Renal cortical epithelial cell (primary cell): ENCODE data around the gene NUCB1. TPM values are rescaled to one million over a fixed set of nuclear protein-coding genes. Genes with fewer than 3 reads are reported as not detected.
"Not testable (repeated sequence)": the region's sequence is repeated elsewhere in the genome, so short reads cannot be mapped to it uniquely, and the experiment has no call there.

Source experiments
- DNase-seq: peaks from one replicate; pipeline ENCODE4 v3.0.0-alpha.2; 2011; ENCODE audit warnings: low read depth
- total RNA-seq: library from RNA; depleted of rRNA; stranded (reverse); fragments of >200 nt; gene quantifications from 2 replicates; pipeline ENCODE4 v1.2.3, GENCODE V29; 2014

NUCB1 gene
- 100 and 287 TPM in 2 replicates for total RNA-seq

DNA sequence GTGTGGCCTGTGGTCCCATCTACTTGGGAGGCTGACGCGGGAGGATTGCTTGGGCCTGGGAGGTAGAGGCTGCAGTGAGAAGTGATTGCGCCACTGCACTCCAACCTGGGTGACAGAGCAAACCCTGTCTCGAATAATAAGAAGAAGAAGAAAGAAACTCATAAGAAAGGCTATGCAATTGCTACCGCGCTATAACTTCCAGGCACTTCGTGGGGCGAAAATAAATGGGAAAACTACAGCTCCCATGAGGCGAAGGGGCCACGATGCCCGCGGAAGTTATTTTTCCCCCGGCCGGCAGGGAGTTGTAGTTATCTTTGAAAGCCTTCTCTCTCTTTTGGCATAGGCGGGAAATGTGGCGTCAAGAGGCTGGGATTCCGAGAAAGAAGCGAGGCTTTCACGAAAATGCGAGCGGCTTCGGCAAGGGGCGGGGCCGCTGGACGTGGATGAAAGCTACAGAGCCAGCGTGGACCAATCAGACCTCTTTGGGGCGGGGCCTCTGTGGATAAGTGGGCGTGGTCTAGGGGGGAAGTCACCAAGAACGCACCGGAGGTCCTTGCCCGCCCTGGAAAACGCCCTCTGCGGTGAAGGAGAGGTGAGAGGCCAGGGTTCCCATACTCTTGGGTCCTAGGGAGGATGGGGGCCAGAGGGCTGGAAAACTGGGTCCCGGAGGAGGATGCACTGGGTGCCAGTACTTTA lies at the start of gene NUCB1:
Gene NUCB1 (plus strand): TSS at position 532 of the 696 bp plus-strand sequence. CDS start 485 bp downstream, outside the sequence.
- peak; percentile 95 for DNase-seq

DNA sequence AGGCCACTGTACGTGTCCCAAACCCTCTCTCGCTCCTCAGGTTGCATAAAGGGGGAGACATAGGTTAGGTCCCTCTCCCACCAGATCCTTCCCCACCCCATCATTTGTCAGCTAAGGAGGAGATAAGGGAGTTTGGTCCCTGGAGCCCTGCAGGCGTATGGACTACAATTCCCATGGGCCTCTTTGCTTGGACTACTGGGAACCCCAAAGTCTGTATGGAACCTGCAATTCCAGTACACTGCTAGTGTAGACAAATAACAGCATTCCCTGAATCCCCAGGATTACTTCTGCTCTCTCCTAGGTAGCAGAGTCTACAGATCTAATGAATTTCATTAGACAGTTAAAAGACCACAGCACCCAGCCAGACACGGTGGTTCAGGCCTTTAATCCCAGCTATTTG lies 47.8 kb upstream of the NUCB1 start:
- DNase-seq = no peak

DNA sequence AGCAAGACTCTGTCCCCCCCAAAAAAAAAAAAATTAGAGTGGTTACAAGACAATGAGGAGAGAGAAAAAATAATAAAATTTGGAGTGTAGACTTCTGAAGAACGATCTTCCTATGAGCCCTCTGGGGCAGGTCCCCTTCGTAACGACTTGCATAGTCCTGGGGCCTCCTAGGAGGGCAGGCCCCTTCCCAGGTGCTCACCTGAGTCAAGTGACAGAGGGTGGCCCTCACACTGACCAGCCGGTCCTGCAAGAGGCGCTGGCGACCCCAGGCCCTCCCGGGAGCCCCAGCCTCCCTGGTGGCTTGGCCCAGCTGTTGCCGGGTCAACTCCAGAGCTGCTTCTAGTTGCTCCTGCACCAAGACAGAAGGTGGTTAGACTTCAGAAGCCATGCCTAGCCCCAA lies 46.6 kb upstream of the NUCB1 start:
- DNase-seq = no peak

DNA sequence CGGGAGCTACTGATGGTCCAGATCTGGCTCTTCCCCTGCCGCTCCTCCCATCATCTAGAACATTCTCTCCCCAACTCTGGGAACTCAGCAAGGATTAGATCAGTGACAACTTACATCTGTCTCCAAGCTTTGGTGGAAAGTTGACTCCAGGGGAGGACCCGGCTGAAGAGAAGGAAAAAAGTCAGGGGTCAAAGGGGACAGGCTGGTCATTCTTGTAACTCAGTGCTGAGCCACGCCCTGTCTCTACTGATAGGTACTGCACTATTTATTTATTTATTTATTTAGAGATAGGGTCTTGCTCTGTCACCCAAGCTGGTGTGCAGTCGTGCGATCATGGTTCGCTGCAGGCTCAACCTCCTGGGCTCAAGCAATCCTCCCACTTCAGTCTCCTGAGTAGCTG lies 46.0 kb upstream of the NUCB1 start:
- no peak for DNase-seq

DNA sequence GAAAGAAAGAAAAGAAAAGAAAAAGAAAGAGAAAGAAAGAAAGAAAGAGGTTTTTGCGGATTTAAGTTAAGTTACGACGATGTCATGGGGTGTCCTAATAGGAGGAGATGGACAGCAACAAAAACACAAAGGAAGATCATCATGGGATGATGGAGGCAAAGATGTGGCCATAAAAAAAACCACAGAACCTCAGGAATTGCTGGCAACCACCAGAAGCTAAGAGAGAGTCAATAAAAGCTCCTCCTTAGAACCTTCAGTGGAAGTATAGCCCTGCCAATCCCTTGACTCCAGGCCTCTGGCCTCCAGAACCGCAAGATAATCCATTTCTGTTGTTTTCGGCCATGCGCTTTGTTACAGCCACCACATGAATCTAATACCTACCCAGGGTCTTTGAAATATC lies 43.2 kb upstream of the NUCB1 start:
- no peak for DNase-seq

DNA sequence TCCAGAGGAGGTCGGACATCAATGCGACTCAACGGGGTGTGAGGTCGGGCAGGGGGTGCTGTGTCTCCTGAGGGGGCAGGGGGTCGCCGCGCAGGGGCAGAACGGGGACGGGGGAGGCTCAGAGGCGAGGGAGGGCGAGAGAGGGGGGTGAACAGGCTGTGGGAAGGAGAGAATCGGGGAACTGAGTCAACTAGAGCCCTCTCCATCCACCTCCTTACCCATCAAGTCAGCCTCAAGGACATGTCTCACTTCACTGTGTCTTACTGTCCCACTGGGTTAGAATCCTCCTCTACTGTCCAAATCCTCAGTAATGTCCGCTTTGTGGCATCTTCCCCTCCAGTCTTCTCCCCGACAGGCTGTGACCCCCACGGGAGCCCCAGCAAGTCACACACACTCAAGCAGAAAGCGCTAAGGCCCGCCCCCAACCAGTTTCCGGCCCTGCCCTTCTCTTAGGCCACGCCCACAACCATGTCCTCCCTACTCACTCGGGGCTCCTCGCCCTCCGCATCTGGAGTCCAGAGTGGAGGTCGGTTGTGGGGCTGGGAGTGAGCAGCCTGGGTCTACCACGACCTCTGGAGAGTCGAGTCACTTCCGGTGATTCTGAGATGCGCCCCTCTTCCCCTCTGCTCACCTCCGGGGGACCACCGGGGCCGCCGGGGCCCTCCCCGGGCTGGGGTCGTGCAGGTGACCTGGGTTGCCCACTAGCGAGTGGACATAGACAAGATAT lies 41.0 kb upstream of the NUCB1 start:
- DNase-seq = no peak

DNA sequence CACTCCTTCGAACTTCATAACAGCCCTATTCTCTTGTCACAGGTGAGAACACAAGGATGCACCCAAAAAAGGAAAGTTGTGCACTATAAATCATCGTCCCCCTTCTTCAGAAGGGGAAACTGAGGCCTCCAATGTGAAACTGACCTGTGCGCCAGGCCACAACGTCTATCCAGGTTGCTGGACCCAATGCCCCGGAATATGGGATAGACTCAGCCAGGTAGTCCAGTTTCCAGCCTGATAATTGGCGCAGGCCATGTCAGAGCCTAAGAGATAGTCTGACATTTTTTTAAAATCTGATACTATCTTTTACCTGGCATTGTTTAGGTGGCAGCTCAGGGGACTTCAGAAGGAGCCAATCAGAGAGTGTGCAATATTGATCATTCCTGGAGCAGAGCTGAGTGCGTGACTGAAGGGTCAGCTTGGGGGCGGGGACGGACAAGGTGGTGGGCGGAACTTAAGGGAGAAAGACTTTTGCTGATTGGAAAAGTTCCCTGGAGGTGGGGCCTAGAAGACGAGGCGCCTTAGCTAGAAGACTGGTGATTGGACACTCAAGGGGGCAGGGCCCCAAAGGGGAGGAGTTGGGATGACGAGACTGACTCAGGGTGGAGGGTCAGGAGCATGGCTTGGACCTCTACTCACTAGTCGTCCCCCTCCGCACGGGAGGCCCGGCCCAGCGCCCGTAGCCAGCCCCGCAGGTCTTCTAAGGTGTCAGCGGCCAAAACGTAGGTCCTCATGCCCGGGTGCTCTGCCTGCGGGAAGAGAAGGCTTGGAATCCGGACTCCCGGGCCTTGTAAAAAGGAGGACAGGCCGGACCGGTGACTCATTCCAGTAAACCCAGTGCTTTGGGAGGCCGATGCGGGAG lies 40.2 kb upstream of the NUCB1 start:
- DNase-seq = no peak

DNA sequence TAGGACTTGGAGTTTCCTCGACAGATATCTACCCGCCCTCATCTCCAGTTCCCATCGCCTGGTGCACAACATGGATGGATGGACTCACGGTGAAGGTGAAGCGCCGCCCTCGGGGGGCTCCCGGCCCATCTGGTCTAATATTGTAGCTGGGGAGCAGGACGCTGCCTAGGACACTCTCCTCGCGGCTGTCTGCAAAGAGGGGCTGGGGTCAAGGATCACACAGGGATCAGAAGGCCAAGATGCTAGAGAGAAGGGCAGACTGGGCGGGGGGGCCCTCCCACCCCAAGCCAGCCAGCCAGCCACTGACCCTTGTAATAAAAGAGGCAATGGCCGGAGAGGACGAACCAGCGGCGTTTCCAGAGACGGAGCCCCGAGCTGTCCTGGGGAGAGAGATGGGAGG lies 38.8 kb upstream of the NUCB1 start:
- DNase-seq = no peak

DNA sequence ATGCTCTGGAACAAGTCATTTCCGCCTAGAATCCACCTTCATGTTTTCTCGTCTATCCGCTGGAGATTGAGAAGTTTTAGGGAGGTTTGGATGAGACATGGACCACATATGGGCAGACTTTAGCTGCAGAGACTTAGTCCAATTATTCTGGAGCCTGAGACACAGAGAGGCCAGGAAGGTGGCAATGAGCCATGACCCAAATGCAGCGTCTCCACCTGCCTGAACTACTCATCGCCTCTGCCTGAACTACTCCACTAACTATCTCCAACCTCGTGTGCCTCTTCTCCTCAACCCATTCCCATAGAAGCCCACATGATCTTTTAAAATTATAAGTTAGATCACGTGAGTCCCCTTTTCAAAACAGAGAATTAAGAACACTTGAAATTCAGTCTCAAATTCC lies 37.3 kb upstream of the NUCB1 start:
- no peak for DNase-seq

DNA sequence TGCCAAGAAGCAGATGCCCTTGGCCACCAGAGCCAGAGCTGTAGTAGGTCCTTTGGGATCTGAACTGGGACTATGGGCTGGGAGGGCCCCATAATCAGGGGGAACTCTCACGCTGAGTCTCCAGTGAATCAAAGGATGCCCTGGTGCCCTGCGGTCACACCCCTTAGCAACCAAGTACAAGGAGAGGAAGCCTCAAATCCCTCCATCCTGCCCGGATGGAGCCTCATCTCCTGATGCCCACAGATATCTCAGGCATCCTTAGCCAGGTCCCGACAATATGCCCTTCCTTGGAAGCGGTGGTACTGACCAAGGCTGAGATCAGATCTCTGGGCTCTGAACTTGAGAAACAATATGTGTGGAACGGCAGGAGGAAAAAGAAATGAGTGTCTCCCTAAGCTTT lies 33.4 kb upstream of the NUCB1 start:
- no peak for DNase-seq

DNA sequence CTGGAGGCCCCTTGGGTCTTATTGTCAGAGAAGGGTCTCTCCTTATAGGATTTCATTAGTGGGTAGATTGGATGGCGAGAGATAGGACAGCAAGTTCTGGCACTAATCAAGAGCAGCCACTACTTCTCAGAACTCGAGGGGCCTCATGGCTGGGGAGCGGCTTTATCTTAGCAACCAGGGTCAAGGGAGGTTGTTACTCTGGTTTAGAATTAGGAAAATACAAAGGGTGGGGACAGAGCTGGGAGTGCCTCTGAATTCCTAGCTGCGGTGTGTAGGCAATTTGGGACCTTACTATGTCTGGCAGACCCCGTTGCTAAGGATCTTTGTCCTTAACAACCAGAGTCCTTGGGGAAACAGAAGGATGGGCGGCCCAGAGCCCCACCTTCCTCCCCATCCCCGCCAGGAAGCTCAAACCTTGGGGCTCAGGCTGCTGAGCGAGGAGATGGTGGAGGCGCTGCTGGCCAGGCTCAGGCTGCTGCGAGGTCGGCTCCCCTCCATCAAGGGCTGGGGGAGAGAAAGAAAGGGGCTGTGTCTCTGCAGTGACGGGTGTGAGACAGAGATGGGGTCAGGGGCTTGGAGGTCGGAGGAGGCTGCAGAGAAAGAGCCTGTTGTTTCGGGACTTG lies 32.9 kb upstream of the NUCB1 start:
- no peak for DNase-seq

DNA sequence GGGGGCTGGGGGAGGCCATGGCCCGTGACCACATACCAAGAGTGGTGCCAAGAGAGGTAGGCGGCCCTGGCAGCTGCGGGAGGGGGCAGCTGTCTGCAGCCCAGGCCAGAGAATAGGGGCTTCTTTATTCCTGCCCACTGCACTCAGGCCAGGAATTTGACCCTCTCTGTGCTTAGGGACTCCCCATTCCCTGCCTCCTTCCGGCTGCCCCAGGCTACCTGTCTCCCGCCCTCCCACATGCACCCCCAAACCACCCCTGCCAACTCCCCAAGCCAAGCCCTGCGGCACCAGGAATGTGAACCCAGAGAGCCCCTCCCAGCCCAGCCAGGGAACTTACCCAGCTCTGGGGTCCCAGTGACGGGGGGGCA lies 32.4 kb upstream of the NUCB1 start:
- DNase-seq = no peak

DNA sequence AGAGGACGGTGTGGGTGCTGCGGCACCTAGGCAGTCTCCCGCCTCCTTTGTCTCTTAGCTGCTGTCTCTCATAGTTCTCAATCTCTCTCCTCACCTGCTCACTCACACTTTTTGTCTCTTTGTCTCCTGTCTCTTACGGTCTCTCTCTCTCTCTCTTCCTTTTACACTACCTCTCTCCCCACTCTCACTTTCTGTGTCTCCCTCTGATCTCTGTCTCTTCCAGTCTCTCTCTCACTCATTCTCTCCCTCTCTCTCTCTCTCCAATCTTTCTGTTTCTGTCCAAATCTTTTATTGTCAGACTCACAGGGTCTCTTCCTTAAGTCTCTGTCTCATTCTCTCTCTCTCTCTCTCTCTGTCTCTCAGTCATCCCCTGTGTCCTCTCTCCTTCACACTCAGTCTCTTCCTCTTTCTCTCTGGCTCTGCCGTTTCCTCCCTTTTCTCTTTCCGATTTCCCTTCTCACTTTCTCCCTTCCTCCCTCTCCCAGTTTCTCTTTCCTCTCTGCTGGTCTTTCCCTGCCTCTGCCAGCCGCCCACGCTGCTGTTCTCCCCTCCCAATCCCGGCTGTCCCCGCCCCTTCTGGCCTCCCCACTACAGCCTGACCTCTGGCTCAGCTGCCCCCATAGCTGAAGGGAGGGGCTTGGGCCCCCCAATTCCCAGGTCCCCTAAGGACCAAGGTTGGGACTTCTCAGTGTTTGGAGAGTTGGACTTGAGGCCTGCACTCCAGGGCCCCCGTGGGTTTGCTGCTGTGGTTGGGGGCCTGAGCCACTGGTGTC lies 31.8 kb upstream of the NUCB1 start, which contains the start of gene PLEKHA4:
Gene PLEKHA4 (minus strand): TSS at position 504 of the 773 bp plus-strand sequence. CDS start 997 bp downstream, outside the sequence.
- DNase-seq = peak; percentile 39

DNA sequence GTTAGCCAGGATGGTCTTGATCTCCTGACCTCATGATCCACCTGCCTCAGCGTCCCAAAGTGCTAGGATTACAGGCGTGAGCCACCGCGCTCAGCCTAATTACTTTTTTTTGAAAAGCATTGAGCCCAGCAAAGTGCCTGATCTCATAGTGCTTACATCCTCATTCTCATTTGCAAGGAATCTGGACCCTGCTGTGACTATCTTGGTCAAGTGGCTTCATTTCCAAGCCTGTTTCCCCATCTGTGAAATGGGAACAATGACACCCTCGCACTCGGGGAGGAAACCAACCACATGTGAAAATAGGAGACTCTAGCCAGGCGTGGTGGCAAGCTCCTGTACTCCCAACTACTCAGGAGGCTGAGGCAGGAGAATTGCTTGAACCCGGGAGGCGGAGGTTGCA lies 30.1 kb upstream of the NUCB1 start:
- no peak for DNase-seq

DNA sequence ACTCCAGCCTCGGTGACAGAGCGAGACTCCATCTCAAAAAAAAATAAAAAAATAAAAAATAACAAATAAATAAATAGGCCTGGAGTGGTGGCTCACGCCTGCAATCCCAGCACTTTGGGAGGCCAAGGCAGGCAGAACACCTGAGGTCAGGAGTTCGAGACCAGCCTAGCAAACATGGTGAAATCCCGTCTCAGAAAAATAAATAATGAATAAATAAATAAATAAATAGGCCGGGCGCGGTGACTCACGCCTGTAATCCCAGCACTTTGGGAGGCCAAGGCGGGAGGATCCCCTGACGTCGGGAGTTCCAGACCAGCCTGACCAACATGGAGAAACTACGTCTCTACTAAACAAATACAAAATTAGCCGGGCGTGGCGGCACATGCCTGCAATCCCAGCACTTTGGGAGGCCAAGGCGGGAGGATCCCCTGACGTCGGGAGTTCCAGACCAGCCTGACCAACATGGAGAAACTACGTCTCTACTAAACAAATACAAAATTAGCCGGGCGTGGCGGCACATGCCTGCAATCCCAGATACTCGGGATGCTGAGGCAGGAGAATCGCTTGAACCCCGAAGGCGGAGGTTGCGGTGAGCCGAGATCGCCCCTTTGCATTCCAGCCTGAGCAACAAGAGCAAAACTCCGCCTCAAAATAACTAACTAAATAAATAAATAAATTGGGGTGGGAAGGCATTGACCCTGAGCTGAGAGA lies 28.5 kb upstream of the NUCB1 start:
- not testable (repeated sequence) for DNase-seq

DNA sequence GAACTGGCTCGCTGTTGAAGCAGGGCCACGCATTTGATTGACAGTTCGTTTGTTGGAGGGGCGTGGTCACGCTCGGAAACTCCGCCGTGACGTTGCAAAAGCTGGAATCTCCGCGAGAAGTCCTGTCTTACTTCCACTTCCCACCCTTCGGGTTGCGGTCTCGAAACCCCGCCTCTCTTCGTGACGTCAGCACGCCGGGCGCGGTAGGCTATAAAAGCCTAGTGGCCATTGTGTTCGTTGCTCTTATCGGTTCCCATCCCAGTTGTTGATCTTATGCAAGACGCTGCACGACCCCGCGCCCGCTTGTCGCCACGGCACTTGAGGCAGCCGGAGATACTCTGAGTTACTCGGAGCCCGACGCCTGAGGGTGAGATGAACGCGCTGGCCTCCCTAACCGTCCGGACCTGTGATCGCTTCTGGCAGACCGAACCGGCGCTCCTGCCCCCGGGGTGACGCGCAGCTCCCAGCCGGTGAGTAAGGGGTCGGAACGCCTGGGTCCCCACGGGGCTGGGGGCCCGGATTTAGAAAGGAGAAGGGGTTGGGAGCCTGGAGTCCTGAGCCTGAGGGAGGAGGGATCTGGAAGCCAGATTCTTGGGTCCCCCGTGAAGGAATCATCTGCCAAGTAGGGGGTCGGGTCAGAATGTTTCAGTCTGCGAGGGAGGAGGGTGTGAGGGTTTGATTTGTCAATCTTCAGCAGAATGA lies 27.8 kb upstream of the NUCB1 start, which contains the start of gene PPP1R15A:
Gene PPP1R15A (plus strand): TSS at position 240 of the 702 bp plus-strand sequence. CDS start 813 bp downstream, outside the sequence.
- DNase-seq = peak; percentile 96

DNA sequence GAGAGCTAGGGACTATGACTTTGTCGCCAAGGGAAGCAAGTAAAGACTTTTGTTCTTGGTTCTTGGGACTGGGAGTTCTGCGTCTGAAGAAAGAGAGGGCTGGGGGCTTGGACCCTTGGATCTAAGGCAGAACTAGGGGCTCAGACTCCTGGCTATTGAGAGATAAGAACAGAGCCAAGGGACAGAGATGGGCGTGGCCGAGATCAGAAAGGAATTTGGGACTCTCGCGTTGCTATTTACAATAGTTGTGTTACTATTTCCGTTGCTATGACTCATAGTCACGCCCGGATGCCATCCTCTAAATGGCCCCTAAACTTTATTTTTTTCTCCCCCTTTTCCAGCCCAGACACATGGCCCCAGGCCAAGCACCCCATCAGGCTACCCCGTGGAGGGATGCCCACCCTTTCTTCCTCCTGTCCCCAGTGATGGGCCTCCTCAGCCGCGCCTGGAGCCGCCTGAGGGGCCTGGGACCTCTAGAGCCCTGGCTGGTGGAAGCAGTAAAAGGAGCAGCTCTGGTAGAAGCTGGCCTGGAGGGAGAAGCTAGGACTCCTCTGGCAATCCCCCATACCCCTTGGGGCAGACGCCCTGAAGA lies 27.1 kb upstream of the NUCB1 start:
- DNase-seq = peak; percentile 95

DNA sequence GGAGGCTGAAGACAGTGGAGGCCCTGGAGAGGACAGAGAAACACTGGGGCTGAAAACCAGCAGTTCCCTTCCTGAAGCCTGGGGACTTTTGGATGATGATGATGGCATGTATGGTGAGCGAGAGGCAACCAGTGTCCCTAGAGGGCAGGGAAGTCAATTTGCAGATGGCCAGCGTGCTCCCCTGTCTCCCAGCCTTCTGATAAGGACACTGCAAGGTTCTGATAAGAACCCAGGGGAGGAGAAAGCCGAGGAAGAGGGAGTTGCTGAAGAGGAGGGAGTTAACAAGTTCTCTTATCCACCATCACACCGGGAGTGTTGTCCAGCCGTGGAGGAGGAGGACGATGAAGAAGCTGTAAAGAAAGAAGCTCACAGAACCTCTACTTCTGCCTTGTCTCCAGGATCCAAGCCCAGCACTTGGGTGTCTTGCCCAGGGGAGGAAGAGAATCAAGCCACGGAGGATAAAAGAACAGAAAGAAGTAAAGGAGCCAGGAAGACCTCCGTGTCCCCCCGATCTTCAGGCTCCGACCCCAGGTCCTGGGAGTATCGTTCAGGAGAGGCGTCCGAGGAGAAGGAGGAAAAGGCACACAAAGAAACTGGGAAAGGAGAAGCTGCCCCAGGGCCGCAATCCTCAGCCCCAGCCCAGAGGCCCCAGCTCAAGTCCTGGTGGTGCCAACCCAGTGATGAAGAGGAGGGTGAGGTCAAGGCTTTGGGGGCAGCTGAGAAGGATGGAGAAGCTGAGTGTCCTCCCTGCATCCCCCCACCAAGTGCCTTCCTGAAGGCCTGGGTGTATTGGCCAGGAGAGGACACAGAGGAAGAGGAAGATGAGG lies 26.4 kb upstream of the NUCB1 start:
- DNase-seq = no peak
